Measurements from ENCODE around the gene ATXN2.
"Not testable (repeated sequence)": the region's sequence is repeated elsewhere in the genome, so short reads cannot be mapped to it uniquely, and the experiment has no call there.

The ATXN2 gene

DNA sequence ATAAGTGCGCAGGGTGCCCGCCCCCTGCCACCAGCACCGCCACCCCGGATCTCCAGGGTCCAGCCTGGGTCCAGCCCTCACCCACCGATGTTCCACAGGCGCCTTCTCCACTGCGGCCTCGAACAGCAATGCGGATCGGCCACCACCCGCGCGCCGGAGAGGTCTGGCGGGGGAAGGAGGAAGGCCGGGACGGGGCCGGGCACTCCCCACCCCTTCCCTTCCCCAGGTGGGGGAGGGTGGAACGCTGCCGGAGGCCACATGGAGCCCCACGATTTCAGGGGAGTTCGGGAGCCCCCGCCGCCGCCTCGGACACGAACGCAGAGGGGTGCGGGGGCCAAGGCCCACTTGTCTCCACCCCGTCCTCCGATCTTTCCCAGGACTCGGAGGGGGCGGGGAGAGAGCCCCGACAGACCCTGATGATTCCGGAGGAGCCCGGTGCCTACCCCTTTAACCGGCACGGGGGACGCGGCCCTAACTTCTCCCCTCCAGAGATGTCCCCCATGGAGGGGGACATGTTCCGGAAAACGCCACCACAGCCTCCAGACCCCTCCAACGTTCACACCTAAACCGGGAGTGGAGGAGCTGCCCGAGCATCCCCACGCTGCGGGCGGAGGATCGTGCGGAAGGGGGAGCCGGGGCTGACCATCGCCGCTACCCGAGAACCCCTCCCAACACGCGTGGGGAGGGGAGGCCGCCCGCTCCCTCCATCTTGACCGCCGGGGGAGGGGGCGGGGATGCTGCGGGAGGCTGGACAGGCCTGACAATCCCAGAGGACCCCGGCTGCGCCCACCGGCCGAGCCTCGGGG lies 1.1 kb downstream of the ATXN2 start:
- Histone ChIP-seq H3K9me3 (replicated peaks; ENCODE audit: low read length) (no peaks in the 10 kb centered on the region), H3K36me3 (ENCODE audit: insufficient read depth, low read length) (no peaks in the 10 kb centered on the region), H3K4me1 (ENCODE audit: control insufficient read depth, insufficient read depth, low read length) (peaks cover 40% of the 10 kb centered on the region), H3K4me3 (ENCODE audit: low read length) (peak overlapping the region; percentile 98), H3K9ac (ENCODE audit: low read depth, low read length) (peak overlapping the region; percentile 97), H3K4me2 (ENCODE audit: low read length) (peak overlapping the region; percentile 82), H3K27me3 (ENCODE audit: control insufficient read depth, insufficient read depth, low read length) (no peaks in the 10 kb centered on the region)

DNA sequence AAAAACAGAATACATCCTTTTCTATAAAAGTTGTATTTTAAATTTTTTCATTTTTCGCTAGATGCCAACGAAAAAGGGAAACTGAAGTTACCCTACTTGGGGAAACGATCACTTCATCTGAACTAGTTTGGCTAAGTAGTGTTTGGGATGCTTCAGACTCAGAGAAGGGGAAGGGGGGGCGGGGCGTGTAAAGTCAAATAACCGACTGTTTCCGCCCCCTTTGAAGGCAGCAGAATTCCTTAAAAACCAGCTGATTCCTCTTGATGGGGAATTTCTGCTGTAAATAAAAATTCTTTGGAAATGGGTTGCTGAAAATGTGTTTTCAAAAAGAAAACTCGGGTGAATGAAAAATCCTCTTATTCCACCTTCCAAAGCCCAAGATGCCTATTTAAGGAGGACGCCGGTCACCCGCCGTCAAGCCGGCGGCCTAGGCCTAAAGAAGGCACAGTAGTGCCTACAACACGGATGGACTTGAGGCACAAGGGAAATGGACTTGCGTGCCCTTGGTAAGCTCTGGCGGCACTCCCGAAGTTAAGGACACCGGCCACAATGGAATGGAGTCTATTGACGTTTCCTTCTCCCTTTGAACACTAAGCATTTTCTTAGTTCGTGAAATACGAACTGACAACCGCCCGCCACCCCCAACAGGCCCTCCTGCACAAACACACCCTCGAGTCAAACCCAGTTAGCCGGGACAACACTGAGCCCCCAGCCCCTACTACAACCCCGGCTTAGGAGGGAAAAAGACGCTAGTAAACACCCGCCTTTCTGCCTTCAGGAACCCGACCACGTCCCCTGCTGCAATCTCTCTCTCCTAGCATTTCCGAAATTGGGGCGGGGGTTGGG lies 1.9 kb downstream of the ATXN2 start:
- H3K4me2 ChIP-seq (ENCODE audit: low read length) = peak overlapping the region; percentile 82
- no peaks in the 10 kb centered on the region for H3K9me3 ChIP-seq (replicated peaks; ENCODE audit: low read length)
- H3K36me3 ChIP-seq (ENCODE audit: insufficient read depth, low read length) = no peaks in the 10 kb centered on the region
- H3K27me3 ChIP-seq (ENCODE audit: control insufficient read depth, insufficient read depth, low read length) = no peaks in the 10 kb centered on the region
- peak overlapping the region; percentile 98 for H3K4me3 ChIP-seq (ENCODE audit: low read length)
- peaks cover 40% of the 10 kb centered on the region for H3K4me1 ChIP-seq (ENCODE audit: control insufficient read depth, insufficient read depth, low read length)
- H3K9ac ChIP-seq (ENCODE audit: low read depth, low read length) = peak overlapping the region; percentile 97

DNA sequence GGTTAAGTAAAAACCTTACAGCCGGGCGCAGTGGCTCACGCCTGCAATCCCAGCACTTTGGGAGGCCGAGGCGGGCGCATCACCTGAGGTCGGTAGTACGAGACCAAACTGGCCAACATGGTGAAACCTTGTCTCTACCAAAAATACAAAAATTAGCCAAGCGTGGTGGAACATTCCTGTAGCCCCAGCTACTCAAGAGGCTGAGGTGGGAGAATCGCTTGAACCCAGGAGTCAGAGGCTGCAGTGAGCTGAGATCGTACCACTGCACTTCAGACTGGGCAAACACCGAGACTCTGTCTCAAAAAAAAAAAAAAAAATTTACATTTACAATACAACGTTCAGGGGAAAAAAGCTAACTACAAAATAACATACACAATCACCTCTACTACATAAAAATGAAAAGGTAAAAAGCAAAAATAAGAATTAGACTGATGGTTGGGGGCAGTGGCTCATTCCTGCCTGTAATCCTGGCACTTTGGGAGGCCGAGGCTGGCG lies 3.7 kb downstream of the ATXN2 start:
- Histone ChIP-seq H3K4me3 (ENCODE audit: low read length) (peak overlapping the region; percentile 98), H3K4me2 (ENCODE audit: low read length) (peak overlapping the region; percentile 82)
- H3K27me3 ChIP-seq (ENCODE audit: control insufficient read depth, insufficient read depth, low read length) = not testable (repeated sequence)

DNA sequence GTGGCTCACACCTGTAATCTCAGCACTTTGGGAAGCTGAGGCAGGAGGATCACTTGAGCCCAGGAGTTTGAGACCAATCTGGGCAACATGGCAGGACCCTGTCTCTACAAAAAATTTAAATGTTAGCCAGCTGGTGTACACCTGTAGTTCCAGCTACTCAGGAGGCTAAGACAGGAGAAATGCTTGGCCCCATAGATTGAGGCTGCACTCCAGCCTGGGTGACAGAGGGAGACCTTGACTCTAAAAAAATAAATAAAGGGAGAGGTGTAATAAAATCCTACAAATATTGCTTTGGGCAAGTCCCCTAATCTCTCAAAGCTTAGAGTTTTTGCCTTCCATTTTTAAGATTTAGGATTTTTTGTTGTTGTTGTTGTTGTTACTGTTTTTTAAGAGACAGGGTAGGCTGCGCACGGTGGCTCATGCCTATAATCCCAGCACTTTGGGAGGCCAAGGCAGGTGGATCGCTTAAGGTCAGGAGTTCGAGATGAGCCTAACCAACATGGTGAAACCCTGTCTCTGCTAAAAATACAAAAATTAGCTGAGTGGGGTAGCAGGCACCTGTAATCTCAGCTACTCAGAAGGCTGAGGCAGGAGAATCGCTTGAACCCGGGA lies 7.6 kb downstream of the ATXN2 start:
- peaks cover 31% of the 10 kb centered on the region for H3K4me1 ChIP-seq (ENCODE audit: control insufficient read depth, insufficient read depth, low read length)
- not testable (repeated sequence) for H3K4me2 ChIP-seq (ENCODE audit: low read length); H3K9me3 ChIP-seq (replicated peaks; ENCODE audit: low read length); H3K4me3 ChIP-seq (ENCODE audit: low read length); H3K9ac ChIP-seq (ENCODE audit: low read depth, low read length); H3K27me3 ChIP-seq (ENCODE audit: control insufficient read depth, insufficient read depth, low read length); H3K36me3 ChIP-seq (ENCODE audit: insufficient read depth, low read length)

More for the DNA sequence above, 3.7 kb downstream of the ATXN2 start:
- H3K9me3 ChIP-seq (replicated peaks; ENCODE audit: low read length); H3K9ac ChIP-seq (ENCODE audit: low read depth, low read length); H3K36me3 ChIP-seq (ENCODE audit: insufficient read depth, low read length): not testable (repeated sequence)
- peaks cover 38% of the 10 kb centered on the region for H3K4me1 ChIP-seq (ENCODE audit: control insufficient read depth, insufficient read depth, low read length)

GRCh38 chr12:111590552-111590951 lies 8.6 kb downstream of the ATXN2 start:
- Histone ChIP-seq H3K4me1 (ENCODE audit: control insufficient read depth, insufficient read depth, low read length) (peaks cover 22% of the 10 kb centered on the region), H3K4me2 (ENCODE audit: low read length) (no peak overlapping the region), H3K4me3 (ENCODE audit: low read length) (no peak overlapping the region), H3K9me3 (replicated peaks; ENCODE audit: low read length) (no peaks in the 10 kb centered on the region), H3K9ac (ENCODE audit: low read depth, low read length) (no peak overlapping the region), H3K36me3 (ENCODE audit: insufficient read depth, low read length) (no peaks in the 10 kb centered on the region), H3K27me3 (ENCODE audit: control insufficient read depth, insufficient read depth, low read length) (no peaks in the 10 kb centered on the region)

DNA sequence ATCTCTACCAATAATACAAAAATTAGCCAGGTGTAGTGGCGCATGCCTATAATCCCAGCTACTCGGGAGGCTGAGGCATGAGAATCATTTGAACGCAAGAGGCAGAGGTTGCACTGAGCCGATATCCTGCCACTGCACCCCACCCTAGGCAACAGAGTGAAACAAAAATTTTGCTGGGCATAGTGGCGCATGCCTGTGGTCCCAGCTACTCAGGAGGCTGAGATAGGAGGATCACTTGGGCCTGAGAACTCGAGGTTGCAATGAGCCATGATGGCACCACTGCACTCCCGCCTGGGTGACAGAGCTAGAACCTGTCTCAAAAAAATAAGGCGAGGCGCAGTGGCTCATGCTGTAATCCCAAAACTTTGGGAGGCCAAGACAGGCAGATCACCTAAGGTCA lies 9.5 kb downstream of the ATXN2 start:
- Histone ChIP-seq H3K9me3 (replicated peaks; ENCODE audit: low read length) (no peaks in the 10 kb centered on the region), H3K4me3 (ENCODE audit: low read length) (no peak overlapping the region), H3K9ac (ENCODE audit: low read depth, low read length) (no peak overlapping the region), H3K4me1 (ENCODE audit: control insufficient read depth, insufficient read depth, low read length) (peaks cover 18% of the 10 kb centered on the region), H3K27me3 (ENCODE audit: control insufficient read depth, insufficient read depth, low read length) (no peaks in the 10 kb centered on the region), H3K4me2 (ENCODE audit: low read length) (no peak overlapping the region), H3K36me3 (ENCODE audit: insufficient read depth, low read length) (no peaks in the 10 kb centered on the region)

DNA sequence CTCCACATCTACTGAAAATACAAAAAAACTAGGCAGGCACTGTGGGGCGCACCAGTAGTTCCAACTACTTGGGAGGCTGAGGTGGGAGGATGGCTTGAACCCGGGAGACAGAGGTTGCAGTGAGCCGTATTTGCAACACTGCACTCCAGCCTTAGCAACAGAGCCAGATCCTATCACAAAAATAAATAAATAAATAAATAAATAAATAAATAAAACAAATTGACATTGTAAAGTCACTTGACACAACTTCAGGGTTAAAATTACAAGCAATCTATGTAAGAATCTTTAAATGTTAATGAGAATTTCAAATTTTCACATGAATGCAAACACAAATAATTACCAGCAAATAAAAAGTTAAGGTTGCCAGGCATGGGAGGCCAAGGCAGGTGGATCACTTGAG lies 11.1 kb downstream of the ATXN2 start:
- no peaks in the 10 kb centered on the region for H3K9me3 ChIP-seq (replicated peaks; ENCODE audit: low read length)
- H3K4me3 ChIP-seq (ENCODE audit: low read length) = no peak overlapping the region
- no peaks in the 10 kb centered on the region for H3K36me3 ChIP-seq (ENCODE audit: insufficient read depth, low read length)
- H3K4me2 ChIP-seq (ENCODE audit: low read length) = no peak overlapping the region
- H3K9ac ChIP-seq (ENCODE audit: low read depth, low read length) = no peak overlapping the region
- H3K4me1 ChIP-seq (ENCODE audit: control insufficient read depth, insufficient read depth, low read length) = peaks cover 6% of the 10 kb centered on the region
- no peaks in the 10 kb centered on the region for H3K27me3 ChIP-seq (ENCODE audit: control insufficient read depth, insufficient read depth, low read length)

- Histone ChIP-seq H3K4me3 (ENCODE audit: low read length) (no peak overlapping the region), H3K9me3 (replicated peaks; ENCODE audit: low read length) (no peaks in the 10 kb centered on the region), H3K4me1 (ENCODE audit: control insufficient read depth, insufficient read depth, low read length) (peaks cover 6% of the 10 kb centered on the region), H3K4me2 (ENCODE audit: low read length) (no peak overlapping the region), H3K9ac (ENCODE audit: low read depth, low read length) (no peak overlapping the region), H3K27me3 (ENCODE audit: control insufficient read depth, insufficient read depth, low read length) (no peaks in the 10 kb centered on the region), H3K36me3 (ENCODE audit: insufficient read depth, low read length) (no peaks in the 10 kb centered on the region)
These were observed 12.1 kb downstream of the ATXN2 start for GRCh38 chr12:111586986-111587385.

GRCh38 chr12:111585690-111586089 lies 13.4 kb downstream of the ATXN2 start:
- H3K36me3 ChIP-seq (ENCODE audit: insufficient read depth, low read length) = no peaks in the 10 kb centered on the region
- no peak overlapping the region for H3K4me3 ChIP-seq (ENCODE audit: low read length)
- peaks cover 6% of the 10 kb centered on the region for H3K4me1 ChIP-seq (ENCODE audit: control insufficient read depth, insufficient read depth, low read length)
- H3K9ac ChIP-seq (ENCODE audit: low read depth, low read length) = no peak overlapping the region
- H3K27me3 ChIP-seq (ENCODE audit: control insufficient read depth, insufficient read depth, low read length) = no peaks in the 10 kb centered on the region
- H3K9me3 ChIP-seq (replicated peaks; ENCODE audit: low read length) = no peaks in the 10 kb centered on the region
- H3K4me2 ChIP-seq (ENCODE audit: low read length) = no peak overlapping the region

DNA sequence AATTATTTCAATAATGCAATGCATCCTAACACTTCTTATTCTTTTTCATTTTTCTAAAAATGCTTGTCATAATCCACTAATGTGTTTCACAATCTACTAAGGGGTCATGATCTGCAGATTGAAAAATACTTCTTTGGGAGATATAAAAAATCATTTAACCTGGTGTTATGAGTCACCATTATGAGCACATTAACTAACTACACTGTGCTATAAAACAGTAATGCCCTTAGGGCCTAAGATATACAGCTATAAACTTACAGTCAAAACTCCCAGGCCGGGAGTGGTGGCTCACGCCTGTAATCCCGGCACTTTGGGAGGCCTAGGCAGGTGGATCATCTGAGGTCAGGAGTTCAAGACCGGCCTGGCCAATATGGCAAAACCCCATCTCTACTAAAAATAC lies 14.2 kb downstream of the ATXN2 start:
- Histone ChIP-seq H3K4me3 (ENCODE audit: low read length) (no peak overlapping the region), H3K9me3 (replicated peaks; ENCODE audit: low read length) (no peaks in the 10 kb centered on the region), H3K4me1 (ENCODE audit: control insufficient read depth, insufficient read depth, low read length) (peaks cover 6% of the 10 kb centered on the region), H3K4me2 (ENCODE audit: low read length) (no peak overlapping the region), H3K9ac (ENCODE audit: low read depth, low read length) (no peak overlapping the region), H3K36me3 (ENCODE audit: insufficient read depth, low read length) (no peaks in the 10 kb centered on the region), H3K27me3 (ENCODE audit: control insufficient read depth, insufficient read depth, low read length) (no peaks in the 10 kb centered on the region)

DNA sequence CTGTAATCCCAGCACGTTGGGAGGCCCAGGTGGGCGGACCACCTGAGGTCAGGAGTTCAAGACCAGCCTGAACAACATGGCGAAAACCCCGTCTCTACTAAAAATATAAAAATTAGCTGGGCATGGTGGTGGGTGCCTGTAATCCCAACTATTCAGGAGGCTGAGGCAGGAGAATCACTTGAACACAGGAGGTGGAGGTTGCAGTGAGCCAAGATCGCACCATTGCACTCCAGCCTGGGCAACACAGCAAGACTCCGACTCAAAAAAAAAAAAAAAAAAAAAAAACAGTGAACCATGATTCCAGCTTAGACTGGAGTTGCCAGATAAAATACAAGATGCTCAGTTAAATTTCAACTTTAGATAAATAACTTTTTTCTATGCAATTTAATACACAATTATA lies 15.6 kb downstream of the ATXN2 start:
- H3K4me3 ChIP-seq (ENCODE audit: low read length); H3K4me2 ChIP-seq (ENCODE audit: low read length); H3K9ac ChIP-seq (ENCODE audit: low read depth, low read length); H3K9me3 ChIP-seq (replicated peaks; ENCODE audit: low read length); H3K36me3 ChIP-seq (ENCODE audit: insufficient read depth, low read length); H3K27me3 ChIP-seq (ENCODE audit: control insufficient read depth, insufficient read depth, low read length): not testable (repeated sequence)
- H3K4me1 ChIP-seq (ENCODE audit: control insufficient read depth, insufficient read depth, low read length) = peaks cover 12% of the 10 kb centered on the region

Measured in skeletal muscle satellite cell (primary cell).